ENCODE measurements around the gene TMEM80.
A peak's percentile ranks its signal among the peaks of the same experiment; 100 is the strongest.

The TMEM80 gene

GRCh38 chr11:699116-699508, 3.5 kb downstream of the TMEM80 start:
- H3K4me3 ChIP-seq (ENCODE audit: low read depth, low read length) = no peak overlapping the region
- TF ChIP-seq CTCF (IDR thresholded peaks at IDR 0.05; ENCODE audit: control insufficient read depth, extremely low read depth, insufficient read depth) = no peak
- DNase-seq (ENCODE audit: low read depth) = no peak

GRCh38 chr11:699753-700152, 4.1 kb downstream of the TMEM80 start:
- H3K4me3 ChIP-seq (ENCODE audit: low read depth, low read length) = no peak overlapping the region
- TF ChIP-seq CTCF (IDR thresholded peaks at IDR 0.05; ENCODE audit: control insufficient read depth, extremely low read depth, insufficient read depth) = no peak
- no peak for DNase-seq (ENCODE audit: low read depth)

- no peak overlapping the region for H3K4me3 ChIP-seq (ENCODE audit: low read depth, low read length)
- no peak for TF ChIP-seq CTCF (IDR thresholded peaks at IDR 0.05; ENCODE audit: control insufficient read depth, extremely low read depth, insufficient read depth)
- DNase-seq (ENCODE audit: low read depth) = no peak
Measured at GRCh38 chr11:701741-702461, 6.3 kb downstream of the TMEM80 start.

GRCh38 chr11:702462-703461, 7.1 kb downstream of the TMEM80 start:
- peak; percentile 73 for DNase-seq (ENCODE audit: low read depth)

GRCh38 chr11:703506-703905, 7.9 kb downstream of the TMEM80 start:
- 0 out of 2 replicates have a peak overlapping the region, but pooled peaks have one; percentile 6 for H3K4me3 ChIP-seq (ENCODE audit: low read depth, low read length)
- no peak for TF ChIP-seq CTCF (IDR thresholded peaks at IDR 0.05; ENCODE audit: control insufficient read depth, extremely low read depth, insufficient read depth)
- no peak for DNase-seq (ENCODE audit: low read depth)

More at GRCh38 chr11:702462-703461, 7.1 kb downstream of the TMEM80 start:
- no peak for TF ChIP-seq CTCF (IDR thresholded peaks at IDR 0.05; ENCODE audit: control insufficient read depth, extremely low read depth, insufficient read depth)
- peak overlapping the region; percentile 6; the same call in 1 of the 2 replicates for H3K4me3 ChIP-seq (ENCODE audit: low read depth, low read length)

GRCh38 chr11:704228-704674, 8.6 kb downstream of the TMEM80 start:
- TF ChIP-seq CTCF (IDR thresholded peaks at IDR 0.05; ENCODE audit: control insufficient read depth, extremely low read depth, insufficient read depth) = no peak
- DNase-seq (ENCODE audit: low read depth) = no peak

More at GRCh38 chr11:704228-704674, 8.6 kb downstream of the TMEM80 start:
- peak overlapping the region; percentile 61 for H3K4me3 ChIP-seq (ENCODE audit: low read depth, low read length)

Measured in LNCaP clone FGC (cell line).